Right lobe of liver (tissue), 4 donors: ENCODE data around the gene DYNLT2.

Experiments
- CTCF ChIP-seq, 4 donors: fragments of 200-600 bp in 3 of 4; fragments of 450-650 bp in 1 of 4; IDR thresholded peaks; one replicate each; pipeline versions ENCODE4 v1.5.1 to v1.8.0; 2016 to 2022; ENCODE audit warnings: antibody characterized with exemption in 4 of 4, mild to moderate bottlenecking in 2 of 4
- POLR2A ChIP-seq: fragments of 450-650 bp; IDR thresholded peaks from one replicate; pipeline ENCODE4 v1.6.1; 2017; ENCODE audit warnings: antibody characterized with exemption, mild to moderate bottlenecking
- donor health status: DM: no; HTN: no; CAD: no.
- donor health status: DM: no; HTN: no; CAD: no.
- donor health status: DM: no; HTN: yes; CAD: no.

GRCh38 chr6:169799474-169799926, 48.1 kb upstream of the DYNLT2 start:
- no peak for TF ChIP-seq POLR2A
- TF ChIP-seq CTCF (IDR thresholded peaks at IDR 0.05) = no peak
